HEK293 (cell line): ENCODE measurements around the gene ACTR3C.
"Not testable (repeated sequence)": the region's sequence is repeated elsewhere in the genome, so short reads cannot be mapped to it uniquely, and the experiment has no call there.

Experiments used
- HOXA7 ChIP-seq: sonication (generic); formaldehyde crosslinking; IDR thresholded peaks from 2 replicates; pipeline ENCODE4 v1.8.1; 2022; ENCODE audit warnings: missing genetic modification reagents, borderline replicate concordance
- KLF1 ChIP-seq: fragments of 450-650 bp; formaldehyde crosslinking; IDR thresholded peaks from 2 replicates; pipeline ENCODE4 v1.5.1; 2016; ENCODE audit warnings: missing biosample characterization, missing genetic modification characterization
- TRIM28 ChIP-seq: IDR thresholded peaks from 2 replicates; pipeline ENCODE4 v1.6.1; 2011; ENCODE audit warnings: low read length, control low read depth, borderline replicate concordance
- YY1 ChIP-seq: fragments of 450-650 bp; formaldehyde crosslinking; IDR thresholded peaks from 2 replicates; pipeline ENCODE4 v1.5.1; 2018; ENCODE audit warnings: missing biosample characterization, missing genetic modification characterization
- ZBTB21 ChIP-seq: fragments of 450-650 bp; formaldehyde crosslinking; IDR thresholded peaks from 2 replicates; pipeline ENCODE4 v1.5.1; 2017; ENCODE audit warnings: missing biosample characterization, missing genetic modification characterization
- ZNF214 ChIP-seq: fragments of 450-650 bp; formaldehyde crosslinking; IDR thresholded peaks from 2 replicates; pipeline ENCODE4 v1.5.1; 2017; ENCODE audit warnings: missing biosample characterization, mild to moderate bottlenecking, missing genetic modification characterization, borderline replicate concordance
- ZNF404 ChIP-seq: fragments of 450-650 bp; formaldehyde crosslinking; IDR thresholded peaks from 2 replicates; pipeline ENCODE4 v1.5.1; 2017; ENCODE audit warnings: missing biosample characterization, missing genetic modification characterization
- ZNF621 ChIP-seq: fragments of 450-650 bp; formaldehyde crosslinking; IDR thresholded peaks from 2 replicates; pipeline ENCODE4 v1.5.1; 2017; ENCODE audit warnings: missing biosample characterization, missing genetic modification characterization
- ZNF747 ChIP-seq: fragments of 450-650 bp; formaldehyde crosslinking; IDR thresholded peaks from 2 replicates; pipeline ENCODE4 v1.5.1; 2016; ENCODE audit warnings: missing biosample characterization, missing genetic modification characterization
- ZNF76 ChIP-seq: fragments of 450-650 bp; formaldehyde crosslinking; IDR thresholded peaks from 2 replicates; pipeline ENCODE4; 2016; ENCODE audit warnings: low read depth, missing biosample characterization, missing genetic modification characterization, borderline replicate concordance
- TF ChIP-seq, protein P1 (sequence below): fragments of 450-650 bp; formaldehyde crosslinking; IDR thresholded peaks from 2 replicates; pipeline ENCODE4 v1.5.1; 2016; ENCODE audit warnings: missing biosample characterization, missing genetic modification characterization
- TF ChIP-seq, protein P2 (sequence below): fragments of 450-650 bp; formaldehyde crosslinking; IDR thresholded peaks from 2 replicates; pipeline ENCODE4 v1.5.1; 2016; ENCODE audit warnings: missing biosample characterization, missing genetic modification characterization
- TF ChIP-seq, protein P3 (sequence below): fragments of 450-650 bp; formaldehyde crosslinking; IDR thresholded peaks from 2 replicates; pipeline ENCODE4 v1.5.1; 2016; ENCODE audit warnings: missing biosample characterization, missing genetic modification characterization

DNA sequence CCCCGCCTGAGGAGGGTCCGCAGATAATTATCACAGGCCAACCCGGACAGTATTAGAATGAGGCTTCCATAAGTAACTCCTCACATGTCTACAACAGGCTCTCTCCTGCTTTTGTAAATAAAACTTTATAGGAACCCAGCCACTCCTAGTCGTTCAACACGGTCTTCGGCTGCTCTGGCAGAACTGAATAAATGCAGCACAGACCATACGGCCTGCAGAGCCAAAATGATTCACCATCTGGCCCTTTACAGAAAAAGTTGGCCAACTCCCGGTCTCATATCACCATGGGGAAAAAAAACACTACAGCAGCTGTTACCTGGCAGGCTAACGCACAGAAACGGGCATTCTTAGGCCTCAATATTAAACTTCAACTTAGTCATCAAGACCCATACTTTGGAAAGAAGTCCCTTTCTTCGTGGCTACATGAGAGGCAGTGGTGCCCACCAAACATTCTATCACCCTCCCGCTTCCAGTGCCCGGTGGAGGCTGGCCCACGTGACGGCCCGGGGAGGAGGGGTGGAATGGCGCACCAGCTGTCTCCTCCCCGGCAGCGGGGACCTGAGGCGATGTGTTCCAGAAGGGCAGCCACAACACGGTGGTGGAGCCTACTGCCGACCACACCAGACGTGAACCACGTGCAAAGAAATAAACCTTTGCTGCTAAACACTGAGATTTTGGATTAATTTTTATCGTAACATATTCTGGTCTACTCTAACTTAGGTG is 41.5 kb downstream of the ACTR3C start:
- TF ChIP-seq, protein P1, sequence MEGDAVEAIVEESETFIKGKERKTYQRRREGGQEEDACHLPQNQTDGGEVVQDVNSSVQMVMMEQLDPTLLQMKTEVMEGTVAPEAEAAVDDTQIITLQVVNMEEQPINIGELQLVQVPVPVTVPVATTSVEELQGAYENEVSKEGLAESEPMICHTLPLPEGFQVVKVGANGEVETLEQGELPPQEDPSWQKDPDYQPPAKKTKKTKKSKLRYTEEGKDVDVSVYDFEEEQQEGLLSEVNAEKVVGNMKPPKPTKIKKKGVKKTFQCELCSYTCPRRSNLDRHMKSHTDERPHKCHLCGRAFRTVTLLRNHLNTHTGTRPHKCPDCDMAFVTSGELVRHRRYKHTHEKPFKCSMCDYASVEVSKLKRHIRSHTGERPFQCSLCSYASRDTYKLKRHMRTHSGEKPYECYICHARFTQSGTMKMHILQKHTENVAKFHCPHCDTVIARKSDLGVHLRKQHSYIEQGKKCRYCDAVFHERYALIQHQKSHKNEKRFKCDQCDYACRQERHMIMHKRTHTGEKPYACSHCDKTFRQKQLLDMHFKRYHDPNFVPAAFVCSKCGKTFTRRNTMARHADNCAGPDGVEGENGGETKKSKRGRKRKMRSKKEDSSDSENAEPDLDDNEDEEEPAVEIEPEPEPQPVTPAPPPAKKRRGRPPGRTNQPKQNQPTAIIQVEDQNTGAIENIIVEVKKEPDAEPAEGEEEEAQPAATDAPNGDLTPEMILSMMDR (tag by site-specific recombination): not testable (repeated sequence)
- not testable (repeated sequence) for TF ChIP-seq HOXA7 (CRISPR knock-in tag); ZNF214 (tag by site-specific recombination); YY1; ZNF621 (tag by site-specific recombination); ZNF76; TRIM28; ZNF747 (tag by site-specific recombination); ZBTB21 (tag by site-specific recombination); ZNF404 (tag by site-specific recombination); KLF1 (tag by site-specific recombination)
- TF ChIP-seq, protein P2, sequence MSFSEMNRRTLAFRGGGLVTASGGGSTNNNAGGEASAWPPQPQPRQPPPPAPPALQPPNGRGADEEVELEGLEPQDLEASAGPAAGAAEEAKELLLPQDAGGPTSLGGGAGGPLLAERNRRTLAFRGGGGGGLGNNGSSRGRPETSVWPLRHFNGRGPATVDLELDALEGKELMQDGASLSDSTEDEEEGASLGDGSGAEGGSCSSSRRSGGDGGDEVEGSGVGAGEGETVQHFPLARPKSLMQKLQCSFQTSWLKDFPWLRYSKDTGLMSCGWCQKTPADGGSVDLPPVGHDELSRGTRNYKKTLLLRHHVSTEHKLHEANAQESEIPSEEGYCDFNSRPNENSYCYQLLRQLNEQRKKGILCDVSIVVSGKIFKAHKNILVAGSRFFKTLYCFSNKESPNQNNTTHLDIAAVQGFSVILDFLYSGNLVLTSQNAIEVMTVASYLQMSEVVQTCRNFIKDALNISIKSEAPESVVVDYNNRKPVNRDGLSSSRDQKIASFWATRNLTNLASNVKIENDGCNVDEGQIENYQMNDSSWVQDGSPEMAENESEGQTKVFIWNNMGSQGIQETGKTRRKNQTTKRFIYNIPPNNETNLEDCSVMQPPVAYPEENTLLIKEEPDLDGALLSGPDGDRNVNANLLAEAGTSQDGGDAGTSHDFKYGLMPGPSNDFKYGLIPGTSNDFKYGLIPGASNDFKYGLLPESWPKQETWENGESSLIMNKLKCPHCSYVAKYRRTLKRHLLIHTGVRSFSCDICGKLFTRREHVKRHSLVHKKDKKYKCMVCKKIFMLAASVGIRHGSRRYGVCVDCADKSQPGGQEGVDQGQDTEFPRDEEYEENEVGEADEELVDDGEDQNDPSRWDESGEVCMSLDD (tag by site-specific recombination): not testable (repeated sequence)
- TF ChIP-seq, protein P3, sequence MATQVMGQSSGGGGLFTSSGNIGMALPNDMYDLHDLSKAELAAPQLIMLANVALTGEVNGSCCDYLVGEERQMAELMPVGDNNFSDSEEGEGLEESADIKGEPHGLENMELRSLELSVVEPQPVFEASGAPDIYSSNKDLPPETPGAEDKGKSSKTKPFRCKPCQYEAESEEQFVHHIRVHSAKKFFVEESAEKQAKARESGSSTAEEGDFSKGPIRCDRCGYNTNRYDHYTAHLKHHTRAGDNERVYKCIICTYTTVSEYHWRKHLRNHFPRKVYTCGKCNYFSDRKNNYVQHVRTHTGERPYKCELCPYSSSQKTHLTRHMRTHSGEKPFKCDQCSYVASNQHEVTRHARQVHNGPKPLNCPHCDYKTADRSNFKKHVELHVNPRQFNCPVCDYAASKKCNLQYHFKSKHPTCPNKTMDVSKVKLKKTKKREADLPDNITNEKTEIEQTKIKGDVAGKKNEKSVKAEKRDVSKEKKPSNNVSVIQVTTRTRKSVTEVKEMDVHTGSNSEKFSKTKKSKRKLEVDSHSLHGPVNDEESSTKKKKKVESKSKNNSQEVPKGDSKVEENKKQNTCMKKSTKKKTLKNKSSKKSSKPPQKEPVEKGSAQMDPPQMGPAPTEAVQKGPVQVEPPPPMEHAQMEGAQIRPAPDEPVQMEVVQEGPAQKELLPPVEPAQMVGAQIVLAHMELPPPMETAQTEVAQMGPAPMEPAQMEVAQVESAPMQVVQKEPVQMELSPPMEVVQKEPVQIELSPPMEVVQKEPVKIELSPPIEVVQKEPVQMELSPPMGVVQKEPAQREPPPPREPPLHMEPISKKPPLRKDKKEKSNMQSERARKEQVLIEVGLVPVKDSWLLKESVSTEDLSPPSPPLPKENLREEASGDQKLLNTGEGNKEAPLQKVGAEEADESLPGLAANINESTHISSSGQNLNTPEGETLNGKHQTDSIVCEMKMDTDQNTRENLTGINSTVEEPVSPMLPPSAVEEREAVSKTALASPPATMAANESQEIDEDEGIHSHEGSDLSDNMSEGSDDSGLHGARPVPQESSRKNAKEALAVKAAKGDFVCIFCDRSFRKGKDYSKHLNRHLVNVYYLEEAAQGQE: not testable (repeated sequence)
